ENCODE data around the gene B3GAT1.

GRCh38 chr11:134350381-134350780, 61.7 kb downstream of the B3GAT1 start:
- no peak for TF ChIP-seq MAX (IDR thresholded peaks at IDR 0.05)
- no peak for TF ChIP-seq CTCF (IDR thresholded peaks at IDR 0.05 in 2 of 3, conservative IDR thresholded peaks at IDR 0.05 in 1 of 3; ENCODE audit: borderline replicate concordance in 1 of 3, insufficient read depth in 1 of 3, low read depth in 2 of 3, low read length in 2 of 3)
- TF ChIP-seq SIN3A (IDR thresholded peaks at IDR 0.05; ENCODE audit: low read depth), result no peak
- TF ChIP-seq EZH2 (IDR thresholded peaks at IDR 0.05), result no peak
- TF ChIP-seq CEBPB (IDR thresholded peaks at IDR 0.05; ENCODE audit: low read depth), result no peak
- no peak for TF ChIP-seq REST (IDR thresholded peaks at IDR 0.05; ENCODE audit: low read depth)

Measured in HCT116 (cell line).